ENCODE results near the gene PCDHGA8.

PCDHGA8 gene

DNA sequence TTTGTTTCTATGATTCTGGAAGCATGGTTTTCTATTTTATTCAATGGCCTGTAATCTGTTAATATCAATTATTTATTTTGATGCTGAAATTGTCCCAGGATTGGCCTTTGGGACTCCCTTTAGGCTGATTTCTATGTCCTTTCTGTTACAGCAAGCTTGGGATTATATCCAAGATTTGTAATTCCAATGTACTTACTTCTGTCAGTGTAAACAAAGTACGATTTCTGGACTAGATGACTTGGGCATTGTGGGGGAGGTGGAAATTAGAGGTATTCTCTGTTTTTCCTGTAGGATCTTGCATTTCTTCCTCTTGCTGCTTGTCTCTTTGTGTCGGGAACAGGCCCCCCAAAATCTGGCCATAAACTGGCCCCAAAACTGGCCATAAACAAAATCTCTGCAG is 41.6 kb downstream of the PCDHGA8 start:
- no peak for DNase-seq (ENCODE audit: low read depth)

DNA sequence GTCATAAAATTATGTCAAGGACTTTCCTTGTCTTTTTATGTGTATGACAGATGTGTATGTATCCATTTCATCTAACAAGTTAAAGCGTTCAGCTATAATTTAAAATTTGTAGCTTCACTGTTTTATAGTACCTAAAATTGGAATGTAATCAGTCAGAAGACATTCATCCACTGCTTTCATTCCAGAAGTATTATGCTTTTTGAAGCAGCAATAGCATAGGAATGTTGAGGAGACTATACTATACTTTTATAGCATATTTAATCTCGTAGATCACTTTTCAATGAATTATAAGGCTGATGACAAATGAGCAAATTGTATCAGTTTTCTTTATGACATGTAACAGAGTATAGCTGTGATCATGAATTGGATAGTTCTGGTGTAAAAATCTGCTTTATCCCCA is 44.8 kb downstream of the PCDHGA8 start:
- DNase-seq (ENCODE audit: low read depth) = no peak

DNA sequence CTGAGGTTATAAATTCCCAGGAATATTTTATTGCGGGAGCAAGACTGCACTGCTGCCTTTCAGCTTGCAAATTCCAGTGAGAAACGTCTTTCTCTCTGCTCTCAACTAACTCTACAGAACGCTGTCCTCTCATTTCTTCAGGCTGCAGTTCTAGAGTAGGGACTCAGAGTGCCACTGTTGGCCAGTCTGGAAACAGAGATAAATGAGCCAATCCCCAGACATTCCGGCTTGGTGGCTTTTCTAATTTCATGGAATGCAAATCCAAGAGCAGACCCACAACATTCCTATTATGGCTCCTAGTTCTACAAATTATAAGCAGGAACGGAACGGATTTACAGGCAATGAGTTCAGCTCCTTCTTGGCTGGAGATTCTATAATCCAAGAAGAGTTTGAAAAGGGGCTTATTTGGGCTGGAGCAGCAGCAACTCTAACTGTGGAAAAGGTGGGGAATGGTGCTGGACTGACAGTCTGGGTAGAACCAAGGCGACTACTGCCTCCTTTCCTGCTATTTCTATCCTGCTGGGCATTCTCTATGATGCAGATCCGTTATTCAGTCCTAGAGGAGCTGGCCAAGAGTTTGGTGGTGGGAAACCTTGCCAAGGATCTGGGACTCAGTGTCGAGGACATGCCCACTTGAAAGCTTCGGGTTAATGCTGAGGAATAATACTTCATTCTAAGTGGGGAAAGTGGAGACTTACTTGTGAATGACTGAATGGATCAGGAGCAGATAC is 47.1 kb downstream of the PCDHGA8 start:
- DNase-seq (ENCODE audit: low read depth) = no peak

DNA sequence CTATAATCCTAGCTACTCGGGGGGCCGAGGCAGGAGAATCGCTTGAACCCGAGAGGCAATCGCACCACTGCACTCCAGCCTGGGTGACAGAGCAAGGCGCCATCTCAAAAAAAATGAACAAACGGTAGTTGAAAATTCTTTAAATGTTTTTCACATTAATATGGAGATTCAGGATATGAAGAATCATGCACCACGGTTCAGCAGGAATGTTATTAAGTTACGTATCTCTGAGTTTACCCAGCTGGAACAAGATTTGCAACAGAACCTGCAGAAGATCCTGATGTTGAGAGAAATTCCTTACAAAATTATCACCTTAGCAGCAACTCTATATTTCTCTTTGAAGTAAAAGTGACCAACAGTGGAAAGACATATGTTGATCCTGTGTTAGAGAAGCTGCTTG is 47.9 kb downstream of the PCDHGA8 start:
- no peak for DNase-seq (ENCODE audit: low read depth)

DNA sequence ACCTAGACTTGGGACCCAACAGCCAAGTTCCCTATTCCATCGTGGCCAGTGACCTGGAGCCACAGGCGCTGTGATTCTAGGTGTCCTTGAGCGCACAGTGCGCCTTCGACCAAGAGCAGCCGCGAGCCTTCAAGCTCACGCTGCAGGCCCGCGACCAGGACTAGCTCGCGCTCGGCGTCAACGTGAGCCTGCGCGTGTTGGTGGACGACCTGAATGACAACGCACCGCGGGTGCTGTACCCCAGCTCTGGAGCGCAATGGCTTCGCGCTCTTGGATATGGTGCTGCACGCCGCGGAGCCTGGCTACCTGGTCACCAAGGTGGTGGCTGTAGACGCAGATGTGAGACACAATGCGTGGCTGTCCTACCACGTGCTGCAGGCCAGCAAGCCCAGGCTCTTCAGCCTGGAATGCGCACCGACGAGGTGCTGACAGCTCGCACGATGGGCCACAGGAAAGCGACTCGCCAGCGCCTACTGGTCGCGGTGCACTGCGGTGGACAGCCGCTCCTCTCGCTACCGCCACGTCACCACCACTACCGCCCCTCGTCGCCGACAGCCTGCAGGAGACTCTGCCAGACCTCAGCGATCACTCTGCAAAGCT is 49.2 kb downstream of the PCDHGA8 start:
- DNase-seq (ENCODE audit: low read depth) = no peak

Measured in activated T-cell treated with anti-CD3 and anti-CD28 coated beads for 24 hours (primary cell).